Right renal pelvis (tissue), 4 donors: Measurements from ENCODE around the gene TMEM59L. TPM values are rescaled to one million over a fixed set of nuclear protein-coding genes. Genes with fewer than 3 reads are reported as not detected.

ENCODE experiments used
- DNase-seq, 4 donors: peaks; one replicate each; pipeline ENCODE4 v3.0.0-alpha.2; 2013; ENCODE audit warnings: low read depth in 4 of 4, low spot score in 3 of 4, missing footprints in 1 of 4
- polyA plus RNA-seq, 4 donors: library from polyadenylated mRNA; unstranded; fragments of 120-200 nt; gene quantifications; one replicate each; pipeline ENCODE4 v1.2.1, GENCODE V29; 2013; ENCODE audit not compliant: insufficient read length in 4 of 4

TMEM59L gene
- polyA plus RNA-seq, 4 donors = 1.6 to 3.8 (median 3.3) TPM

DNA sequence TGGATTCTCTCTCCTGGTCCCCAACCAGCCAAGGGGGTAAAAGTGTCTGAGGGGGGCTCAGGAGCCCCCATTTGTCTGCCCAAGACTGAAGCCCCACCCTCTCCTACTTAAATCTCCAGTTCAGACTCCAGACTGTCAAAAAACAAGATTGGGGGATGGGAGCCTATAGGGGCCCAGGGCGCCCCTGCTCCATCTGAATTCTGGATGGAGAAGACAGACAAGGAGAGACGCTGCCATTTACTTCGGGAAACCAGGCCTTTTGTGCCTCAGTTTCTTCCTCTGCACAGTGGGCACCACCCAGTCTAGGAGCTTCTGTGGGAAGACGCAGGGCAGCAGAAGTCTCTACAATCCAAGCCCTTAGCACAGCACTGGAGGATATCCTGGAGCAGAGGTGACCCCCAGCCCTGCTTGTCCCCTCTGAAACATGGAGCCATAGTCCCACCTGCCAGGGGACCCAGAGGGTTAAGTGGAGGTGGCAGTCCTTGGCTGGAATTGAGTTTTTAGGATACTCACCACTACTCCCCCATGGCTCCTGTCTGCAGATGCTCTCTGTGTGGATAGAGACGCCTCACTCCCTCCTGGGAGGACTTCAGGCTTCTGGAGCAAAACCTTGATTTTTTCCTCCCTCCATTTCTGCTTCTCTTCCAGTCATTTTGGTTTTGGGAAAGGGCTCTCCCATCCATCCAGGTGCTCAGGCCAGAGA, 4.4 kb upstream of the TMEM59L start:
- DNase-seq = no peak

- DNase-seq = no peak
These were observed 3.6 kb upstream of the TMEM59L start for GRCh38 chr19:18608805-18609716.

- DNase-seq = no peak
These were observed 3.0 kb upstream of the TMEM59L start for GRCh38 chr19:18609717-18610051.

- DNase-seq = no peak
These were observed 2.5 kb upstream of the TMEM59L start for GRCh38 chr19:18610245-18610555.

DNA sequence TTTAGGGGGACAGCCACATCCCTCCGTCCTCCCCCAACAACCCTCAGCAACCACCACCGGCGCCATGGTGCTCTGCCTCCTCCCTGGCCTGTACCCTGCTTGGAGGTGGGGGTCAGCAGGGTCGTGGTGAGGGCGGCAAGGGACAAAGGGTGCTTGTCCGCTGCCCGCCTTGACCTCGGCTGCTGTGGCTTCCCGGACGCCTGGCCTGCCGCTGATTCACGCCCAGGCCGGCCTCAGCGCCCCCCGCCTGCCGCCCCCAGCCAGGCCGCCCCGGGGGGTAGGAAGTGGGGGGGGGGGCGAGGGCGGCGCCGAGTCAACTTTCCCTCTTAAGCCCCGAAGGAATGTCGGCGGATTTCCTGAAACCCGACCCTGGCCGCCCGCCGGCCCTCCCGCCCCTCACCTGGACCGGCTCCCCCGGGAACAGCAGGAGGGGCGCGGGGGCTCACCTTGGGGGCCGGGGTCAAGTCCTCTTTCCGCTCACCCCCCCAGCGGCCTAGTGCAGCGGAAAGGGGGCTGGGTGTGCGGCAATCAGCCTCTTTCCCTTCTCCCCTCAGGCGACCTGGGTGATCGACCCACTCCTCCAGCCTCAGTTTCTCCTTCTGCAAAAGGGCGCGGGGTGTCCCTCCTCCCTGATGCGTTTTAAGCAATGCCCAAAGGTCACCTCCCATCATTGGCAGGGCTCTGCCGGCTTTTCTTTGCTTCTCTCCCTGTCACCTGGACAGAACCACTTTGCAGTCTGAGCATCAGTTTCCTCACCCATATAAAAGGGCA, 1.9 kb upstream of the TMEM59L start:
- no peak for DNase-seq

DNA sequence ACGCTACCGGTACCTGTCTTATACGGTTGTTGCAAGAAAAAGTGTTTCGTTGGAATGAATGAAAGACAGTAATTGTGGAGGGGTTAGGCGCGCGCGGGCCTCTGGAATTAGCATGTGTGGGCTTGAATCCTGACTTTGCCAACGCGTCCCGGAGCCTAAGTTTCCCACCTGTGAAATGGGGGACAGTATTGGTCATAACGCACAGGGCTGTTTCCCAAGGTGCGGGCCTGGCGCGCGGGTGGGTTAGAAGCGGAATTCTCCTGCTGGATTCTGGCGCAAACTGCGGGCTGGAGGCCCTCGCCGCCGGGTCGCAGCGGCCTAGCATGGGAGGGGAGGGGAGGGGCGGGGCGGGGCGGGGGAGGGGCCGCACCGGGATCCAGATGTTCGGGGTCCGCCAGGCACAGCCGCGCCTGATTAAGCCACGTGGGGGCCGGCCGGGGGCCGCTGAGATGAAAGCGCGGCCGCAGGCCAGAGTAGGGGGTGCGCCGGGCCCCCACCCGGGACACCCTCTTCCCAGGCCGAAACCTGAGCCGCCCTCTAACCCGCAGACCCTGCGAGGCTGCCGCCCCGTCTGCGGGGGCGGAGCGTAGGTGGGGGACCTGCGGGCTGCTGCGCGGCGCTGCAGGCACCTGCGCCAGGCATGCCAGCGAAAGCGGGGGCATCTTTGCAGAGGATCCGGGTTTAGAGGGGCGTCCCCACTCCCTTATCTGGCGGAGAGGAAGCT, 1.2 kb upstream of the TMEM59L start:
- no peak for DNase-seq

- no peak for DNase-seq
These were observed 459 bp upstream of the TMEM59L start for GRCh38 chr19:18612051-18612771.

GRCh38 chr19:18613589-18614234, 1.0 kb downstream of the TMEM59L start:
- DNase-seq = no peak

- no peak for DNase-seq
These were observed 3.4 kb downstream of the TMEM59L start for GRCh38 chr19:18616023-18616422.

DNA sequence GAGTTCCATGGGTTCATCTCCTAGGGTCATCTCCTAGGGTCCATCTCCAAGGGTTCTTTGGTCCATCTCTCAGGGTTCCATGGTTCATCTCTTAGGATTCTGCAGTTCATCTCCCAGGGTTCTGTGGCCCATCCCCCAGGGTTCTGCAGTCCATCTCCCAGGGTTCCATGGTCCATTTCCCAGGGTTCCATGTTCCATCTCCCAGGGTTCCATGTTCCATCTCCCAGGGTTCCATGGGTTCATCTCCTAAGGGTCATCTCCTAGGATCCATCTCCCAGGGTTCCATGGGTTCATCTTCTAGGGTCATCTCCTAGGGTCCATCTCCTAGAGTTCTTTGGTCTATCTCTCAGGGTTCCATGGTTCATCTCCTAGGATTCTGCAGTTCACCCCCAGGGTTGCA, 4.9 kb downstream of the TMEM59L start:
- no peak for DNase-seq

DNA sequence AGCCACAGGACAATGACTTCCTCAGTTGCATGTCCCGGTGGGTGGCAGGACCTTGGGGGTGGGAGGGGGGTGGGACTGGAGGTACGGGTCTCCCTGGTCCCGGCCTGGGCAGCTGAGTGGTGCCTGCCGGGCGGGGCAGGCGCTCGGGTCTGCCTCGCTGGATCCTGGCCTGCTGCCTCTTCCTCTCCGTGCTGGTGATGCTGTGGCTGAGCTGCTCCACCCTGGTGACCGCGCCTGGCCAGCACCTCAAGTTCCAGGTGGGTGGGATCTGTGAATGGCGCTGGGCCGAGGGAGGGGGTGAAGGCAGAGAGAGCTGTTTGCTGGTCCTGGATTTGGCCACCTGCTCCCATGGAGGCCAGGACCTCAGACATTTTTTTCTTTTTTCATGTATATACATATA, 5.6 kb downstream of the TMEM59L start:
- DNase-seq = no peak

- no peak for DNase-seq
These were observed 7.6 kb downstream of the TMEM59L start for GRCh38 chr19:18620311-18620710.

DNA sequence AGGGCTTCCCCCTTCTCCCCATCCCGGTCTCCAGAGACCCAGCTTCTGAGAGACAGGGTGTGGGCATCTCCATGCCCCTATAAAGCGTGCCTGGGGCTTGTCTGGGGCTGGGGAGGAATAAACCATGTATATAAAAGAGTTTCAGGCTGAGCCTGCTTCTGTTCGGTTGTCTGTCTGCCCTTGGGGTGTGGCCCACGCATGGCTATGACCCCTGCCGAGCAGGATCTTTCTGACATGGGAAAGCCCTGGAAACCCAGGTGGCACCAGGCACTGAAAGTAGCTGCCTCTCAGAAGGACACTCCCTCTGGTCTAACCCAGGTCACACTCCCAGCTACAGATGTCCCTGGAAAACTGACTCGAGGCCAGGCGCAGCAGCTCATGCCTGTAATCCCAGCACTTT, 8.2 kb downstream of the TMEM59L start:
- no peak for DNase-seq

- DNase-seq = no peak
These were observed 14.2 kb downstream of the TMEM59L start for GRCh38 chr19:18626906-18627305.

- DNase-seq = no peak
These were observed 16.8 kb downstream of the TMEM59L start for GRCh38 chr19:18629166-18630088.

- DNase-seq = no peak
These were observed 20.7 kb downstream of the TMEM59L start for GRCh38 chr19:18633321-18633720.

DNA sequence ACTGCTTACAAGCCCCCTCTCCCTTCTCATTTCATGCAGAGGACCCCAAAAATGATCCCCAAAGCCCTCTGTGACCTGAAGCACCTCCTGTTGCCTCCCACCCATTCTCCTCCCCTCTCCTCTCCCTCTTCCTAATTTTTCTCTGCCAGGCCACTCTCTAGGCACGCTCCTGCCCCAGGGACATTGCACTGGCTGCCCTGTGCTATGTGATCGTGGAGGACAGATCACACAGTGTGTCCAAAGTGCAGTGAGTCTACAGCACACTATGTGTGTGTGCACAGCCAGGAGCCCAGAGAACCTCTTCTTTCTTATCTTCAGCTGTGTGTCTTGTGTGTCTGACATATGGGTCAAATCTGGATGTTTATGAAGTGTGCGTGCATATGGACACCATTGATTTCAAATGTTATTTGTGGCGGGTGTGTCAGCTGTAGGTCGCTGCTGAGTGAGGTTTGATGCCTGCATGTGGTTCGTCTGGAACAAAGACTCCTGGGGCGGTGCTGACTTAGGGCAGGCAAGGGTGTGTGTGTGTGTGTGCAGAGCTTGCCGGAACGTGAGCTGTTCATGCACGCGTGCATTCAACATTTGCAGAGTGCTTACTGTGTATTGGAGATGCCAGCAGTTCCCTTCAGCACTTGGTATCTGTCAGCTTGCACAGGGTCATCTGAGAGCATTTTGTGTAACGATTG, 22.1 kb downstream of the TMEM59L start:
- no peak for DNase-seq

DNA sequence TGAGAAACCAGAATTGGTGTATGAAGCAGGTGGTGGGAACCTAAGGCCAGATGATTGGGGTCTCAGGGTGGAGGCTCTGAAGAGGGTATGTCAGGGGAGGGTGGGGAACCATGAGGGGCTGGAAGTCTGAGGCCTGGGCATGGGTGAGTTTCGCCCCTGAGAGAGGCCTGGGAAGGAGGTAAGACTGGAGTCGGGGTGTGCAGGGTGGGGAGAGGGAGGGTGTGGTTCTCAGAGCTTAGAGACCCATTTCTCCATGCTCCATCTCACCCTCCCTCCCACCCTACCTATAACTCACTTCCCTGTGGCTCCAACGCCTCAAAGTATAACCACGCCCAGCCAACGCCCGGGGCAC, 23.1 kb downstream of the TMEM59L start:
- DNase-seq = no peak
